ENCODE measurements around the gene CGB5.

GRCh38 chr19:49080392-49080791, 36.7 kb downstream of the CGB5 start:
- TF ChIP-seq POLR2A (IDR thresholded peaks at IDR 0.05; ENCODE audit: low read length) (no peak), GATA1 (IDR thresholded peaks at IDR 0.05; ENCODE audit: low read depth, low read length) (no peak)

Measured in erythroblast (primary cell).